DLD1 (cell line): Measurements from ENCODE around the gene RIGI.
"Not testable (repeated sequence)": the region's sequence is repeated elsewhere in the genome, so short reads cannot be mapped to it uniquely, and the experiment has no call there.

ENCODE experiments used
- in situ Hi-C: cut with HindIII; loops from 2 replicates; pipeline ENCODE4 v1.10.0; 2017; ENCODE audit warnings: low sequenced_read_pairs

RIGI gene

DNA sequence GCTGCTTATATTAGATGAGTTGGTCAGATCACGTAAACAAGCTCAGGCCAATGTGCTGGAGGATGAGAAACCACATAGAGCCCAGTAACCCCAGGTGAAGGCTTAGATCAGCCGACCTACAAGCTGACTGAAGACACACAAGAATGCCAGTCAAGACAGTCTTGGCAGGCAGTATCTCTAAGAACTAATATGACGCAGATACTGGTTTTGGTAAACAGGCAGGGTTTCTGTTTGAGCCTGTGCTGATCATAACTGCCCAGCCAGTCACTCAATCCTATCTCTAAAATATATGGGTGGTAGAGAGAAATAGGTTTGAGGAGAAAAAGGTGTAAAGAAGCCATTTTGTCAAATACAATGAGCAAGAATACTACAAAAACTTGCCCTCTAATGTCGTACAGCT is 7.8 kb upstream of the RIGI start:
- in situ Hi-C loops = no loop called here

- in situ Hi-C loops = no loop called here
These were observed 7.3 kb upstream of the RIGI start for GRCh38 chr9:32533336-32533735.

GRCh38 chr9:32526707-32527048 is 682 bp upstream of the RIGI start:
- in situ Hi-C loops = no loop called here

- in situ Hi-C loops = no loop called here
These were observed 326 bp downstream of the RIGI start for GRCh38 chr9:32525709-32526030.

GRCh38 chr9:32524892-32525708 is 896 bp downstream of the RIGI start:
- in situ Hi-C loops = no loop called here

DNA sequence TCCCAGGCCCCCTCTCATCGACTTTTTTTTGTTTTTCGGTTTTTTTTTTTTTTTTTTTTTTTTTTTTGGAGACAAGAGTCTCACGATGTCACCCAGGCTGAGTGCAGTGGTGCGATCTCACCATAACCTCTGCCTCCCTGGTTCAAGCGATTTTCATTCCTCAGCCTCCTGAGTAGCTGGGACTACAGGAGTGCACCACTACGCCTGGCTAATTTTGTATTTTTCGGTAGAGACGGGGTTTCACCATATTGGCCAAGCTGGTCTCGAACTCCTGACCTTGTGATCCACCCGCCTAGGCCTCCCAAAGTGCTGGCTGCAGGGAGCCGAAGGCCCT is 1.5 kb downstream of the RIGI start:
- in situ Hi-C loops = not testable (repeated sequence)

DNA sequence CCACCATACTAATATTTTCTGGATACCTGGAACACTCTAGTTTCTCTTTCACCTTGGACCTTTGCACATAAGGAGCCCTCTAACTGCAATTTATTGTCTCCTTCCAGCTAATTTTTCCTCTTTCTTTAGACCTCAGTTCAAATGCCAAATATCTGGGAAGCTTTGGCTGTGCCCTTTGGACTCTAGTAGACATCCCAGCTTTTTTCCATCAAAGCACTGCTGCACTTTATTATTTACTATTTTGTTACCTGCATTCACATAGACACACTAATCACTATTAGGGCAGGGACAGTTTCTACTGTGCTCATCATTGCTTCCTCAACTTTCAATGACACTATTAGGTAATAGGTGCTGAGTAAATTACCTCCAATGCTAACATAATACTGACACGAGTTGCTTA is 2.1 kb downstream of the RIGI start:
- in situ Hi-C loops = no loop called here

- in situ Hi-C loops = no loop called here
These were observed 7.7 kb downstream of the RIGI start for GRCh38 chr9:32518276-32518675.

GRCh38 chr9:32516241-32516640 is 9.8 kb downstream of the RIGI start:
- in situ Hi-C loops = no loop called here

- in situ Hi-C loops = no loop called here
These were observed 17.3 kb downstream of the RIGI start for GRCh38 chr9:32508728-32509127.

DNA sequence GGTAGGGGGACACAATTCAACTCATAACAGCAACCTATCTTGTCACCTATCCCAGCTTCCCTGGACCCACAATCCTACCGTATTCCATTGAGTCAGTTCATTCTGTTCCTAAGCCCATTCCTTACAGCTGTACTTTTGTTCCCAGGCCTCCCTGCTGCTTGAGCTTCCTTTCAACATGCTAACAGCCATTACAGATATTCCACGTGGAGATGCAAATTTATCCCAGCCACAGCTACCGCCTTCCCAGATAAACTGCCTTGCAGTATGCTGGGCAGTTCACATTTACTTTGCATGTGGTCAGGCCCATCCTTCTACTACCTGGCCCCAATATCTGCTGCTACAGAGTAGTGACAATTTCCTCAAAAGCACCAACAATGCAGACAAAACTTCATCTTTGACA is 23.0 kb downstream of the RIGI start:
- in situ Hi-C loops = no loop called here

GRCh38 chr9:32502464-32502863 is 23.5 kb downstream of the RIGI start:
- in situ Hi-C loops = no loop called here

- in situ Hi-C loops = no loop called here
These were observed 24.1 kb downstream of the RIGI start for GRCh38 chr9:32501868-32502267.

- in situ Hi-C loops = no loop called here
These were observed 25.2 kb downstream of the RIGI start for GRCh38 chr9:32500768-32501167.

- in situ Hi-C loops = no loop called here
These were observed 28.1 kb downstream of the RIGI start for GRCh38 chr9:32497921-32498320.

DNA sequence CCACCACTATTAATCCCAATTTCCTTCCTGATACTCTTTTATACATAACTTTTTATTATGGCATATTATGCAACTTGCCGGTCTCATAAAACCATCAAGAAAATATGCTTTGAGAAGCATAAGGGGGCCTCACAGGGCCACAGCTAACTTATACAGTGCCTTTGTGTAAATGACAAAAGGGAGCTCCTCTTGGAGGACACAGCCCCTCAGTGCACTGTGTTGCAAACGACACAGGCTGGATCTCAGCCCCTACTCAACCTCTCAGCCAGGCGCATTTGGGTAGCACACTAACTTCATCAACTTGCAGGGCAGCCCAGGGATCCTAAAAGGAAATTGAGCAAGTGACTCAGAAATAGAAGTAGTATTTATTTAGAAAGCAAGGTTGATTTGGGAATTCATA is 35.4 kb downstream of the RIGI start:
- in situ Hi-C loops = no loop called here

- in situ Hi-C loops = no loop called here
These were observed 38.0 kb downstream of the RIGI start for GRCh38 chr9:32487981-32488380.

GRCh38 chr9:32486839-32487562 is 39.0 kb downstream of the RIGI start:
- in situ Hi-C loops = no loop called here

GRCh38 chr9:32483343-32483742 is 42.7 kb downstream of the RIGI start:
- in situ Hi-C loops = no loop called here
